T1000 (cell line): Measurements from ENCODE around the gene TBC1D13.
"Not testable (repeated sequence)": the region's sequence is repeated elsewhere in the genome, so short reads cannot be mapped to it uniquely, and the experiment has no call there.

Experiments used
- DNase-seq: peaks from one replicate; lab custom pipeline; 2025; ENCODE audit warnings: mixed read lengths; lab: John Stamatoyannopoulos, UW

The TBC1D13 gene

DNA sequence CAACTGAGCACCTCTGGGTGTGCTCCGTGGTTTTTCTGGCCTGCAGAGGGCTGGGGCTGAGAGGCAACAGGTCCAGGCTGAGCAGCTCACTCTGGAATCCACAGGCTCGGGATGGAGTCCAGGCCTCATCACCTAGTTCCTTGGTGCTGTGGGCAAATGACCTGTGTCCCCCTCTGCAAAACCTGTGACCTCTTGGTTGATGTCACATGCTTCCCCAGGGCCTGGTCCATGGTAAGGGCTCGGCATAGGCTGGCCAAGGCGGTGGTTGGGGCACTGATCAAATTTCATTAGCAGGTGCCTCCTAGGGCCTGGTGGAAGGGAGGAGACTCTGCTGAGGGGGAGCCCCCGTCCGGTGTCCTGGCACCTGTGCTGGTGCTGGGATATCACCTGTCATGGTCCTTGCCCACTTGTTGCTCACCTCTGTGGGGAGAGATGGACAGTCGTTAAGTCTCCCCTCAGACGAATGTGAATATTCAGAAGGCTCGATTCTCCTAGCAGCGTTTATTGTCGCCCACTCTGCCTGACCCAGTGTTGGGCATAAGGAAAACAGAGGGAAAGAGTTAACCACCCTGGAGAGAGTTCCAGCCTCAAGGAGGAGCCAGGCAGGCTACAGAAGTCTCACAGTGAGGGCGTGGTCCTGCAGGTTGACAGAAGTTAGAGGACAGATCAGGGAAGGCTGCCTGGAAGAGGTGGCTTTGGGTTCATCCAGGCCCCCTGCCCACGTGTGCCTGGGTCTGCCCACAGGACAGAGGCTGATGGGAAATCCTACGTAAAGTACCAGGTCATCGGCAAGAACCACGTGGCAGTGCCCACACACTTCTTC, 34.7 kb downstream of the TBC1D13 start:
- no peak for DNase-seq

DNA sequence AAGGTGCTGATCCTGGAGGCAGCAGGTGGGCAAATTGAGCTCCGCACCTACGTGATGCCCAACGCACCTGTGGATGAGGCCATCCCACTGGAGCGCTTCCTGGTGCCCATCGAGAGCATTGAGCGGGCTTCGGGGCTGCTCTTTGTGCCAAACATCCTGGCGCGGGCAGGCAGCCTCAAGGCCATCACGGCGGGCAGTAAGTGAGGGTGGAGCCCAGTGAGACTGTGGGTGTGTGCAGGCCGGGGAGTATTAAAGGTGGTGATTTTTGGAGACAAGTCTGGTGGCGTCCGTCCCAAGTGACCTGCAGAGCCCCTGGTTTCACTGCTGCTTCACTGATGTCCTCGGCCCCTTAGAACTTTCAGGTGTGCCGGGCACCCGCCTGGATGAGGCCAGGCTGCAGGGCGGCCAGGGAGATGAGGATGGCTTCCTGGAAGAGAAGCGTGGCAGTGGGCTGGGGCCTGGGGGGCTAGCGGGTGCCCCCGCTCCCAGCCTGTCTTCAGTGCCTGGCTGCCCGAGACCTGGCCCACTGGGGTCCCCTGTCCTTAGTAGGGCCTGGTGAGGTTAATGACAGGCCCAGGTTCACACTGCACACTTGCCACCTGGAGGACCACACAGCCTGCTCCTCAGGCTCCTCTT, 35.5 kb downstream of the TBC1D13 start:
- DNase-seq: no peak

DNA sequence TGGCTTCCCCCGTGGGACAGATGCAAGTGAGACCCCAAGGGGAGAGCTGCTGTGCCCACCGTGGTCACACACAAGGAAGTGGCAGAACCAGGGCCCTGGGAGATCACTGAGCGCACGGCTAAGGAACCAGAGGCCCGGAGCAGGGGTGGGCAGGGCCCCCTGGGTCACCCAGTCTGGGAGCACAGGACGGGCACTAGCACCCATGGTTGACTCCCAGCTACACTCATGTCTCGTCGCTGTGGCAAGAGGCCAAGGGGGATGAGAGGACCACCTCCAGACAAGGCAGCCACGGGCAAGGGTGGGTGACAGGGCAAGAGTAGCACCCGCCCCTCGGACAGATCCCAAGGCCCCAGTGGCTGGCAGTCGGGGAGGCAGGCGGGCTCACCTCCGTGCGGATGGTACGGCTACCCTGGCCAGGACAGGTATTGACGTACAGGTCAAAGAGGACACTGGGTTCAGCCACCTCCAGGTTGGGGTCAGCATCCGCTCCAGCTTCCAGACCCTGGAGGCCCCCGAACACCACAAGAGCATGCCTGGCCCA, 36.4 kb downstream of the TBC1D13 start:
- DNase-seq: no peak

DNA sequence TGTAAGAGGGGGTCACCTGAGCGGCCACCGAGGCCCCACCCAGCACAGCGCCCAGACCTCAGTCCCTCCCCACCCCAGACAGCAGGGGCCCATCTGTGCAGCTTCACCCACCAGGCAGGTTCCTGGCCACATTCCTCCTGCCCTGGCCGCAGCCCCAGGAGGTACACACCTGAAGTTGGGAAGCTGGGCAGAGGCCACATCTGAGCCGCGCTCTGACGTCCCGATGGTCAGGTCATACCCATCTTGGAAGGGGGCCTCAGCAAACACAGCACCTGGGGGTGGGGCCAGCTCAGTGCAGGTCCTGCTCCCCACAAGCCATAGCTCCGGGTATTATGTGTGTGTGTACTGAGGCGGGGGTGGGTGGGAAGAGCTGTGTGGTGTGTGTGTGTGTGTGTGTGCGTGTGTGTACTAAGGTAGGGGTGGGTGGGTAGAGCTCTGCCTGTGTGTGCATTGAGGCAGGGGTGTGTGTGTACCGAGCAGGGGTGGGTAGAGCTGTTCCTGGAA, 36.9 kb downstream of the TBC1D13 start:
- no peak for DNase-seq

DNA sequence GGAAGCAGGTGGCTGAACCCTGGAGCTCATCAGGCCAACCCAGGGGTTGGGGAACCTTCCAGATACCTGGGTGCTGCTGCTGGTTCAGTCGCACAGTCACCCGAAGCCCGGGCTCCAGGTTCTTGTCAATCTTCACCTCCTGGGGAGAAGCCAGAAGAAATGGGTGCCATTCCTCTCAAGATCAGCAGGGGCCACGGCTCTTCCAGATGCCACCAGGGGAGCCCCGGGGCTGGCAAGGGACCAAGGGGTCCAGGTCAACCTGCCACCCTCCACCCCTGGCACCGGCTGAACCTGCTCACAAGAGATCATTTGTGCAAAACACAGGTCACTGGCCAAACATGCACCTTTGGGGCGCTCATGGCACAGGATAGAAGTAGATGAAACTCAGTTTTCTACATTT, 37.9 kb downstream of the TBC1D13 start:
- no peak for DNase-seq

DNA sequence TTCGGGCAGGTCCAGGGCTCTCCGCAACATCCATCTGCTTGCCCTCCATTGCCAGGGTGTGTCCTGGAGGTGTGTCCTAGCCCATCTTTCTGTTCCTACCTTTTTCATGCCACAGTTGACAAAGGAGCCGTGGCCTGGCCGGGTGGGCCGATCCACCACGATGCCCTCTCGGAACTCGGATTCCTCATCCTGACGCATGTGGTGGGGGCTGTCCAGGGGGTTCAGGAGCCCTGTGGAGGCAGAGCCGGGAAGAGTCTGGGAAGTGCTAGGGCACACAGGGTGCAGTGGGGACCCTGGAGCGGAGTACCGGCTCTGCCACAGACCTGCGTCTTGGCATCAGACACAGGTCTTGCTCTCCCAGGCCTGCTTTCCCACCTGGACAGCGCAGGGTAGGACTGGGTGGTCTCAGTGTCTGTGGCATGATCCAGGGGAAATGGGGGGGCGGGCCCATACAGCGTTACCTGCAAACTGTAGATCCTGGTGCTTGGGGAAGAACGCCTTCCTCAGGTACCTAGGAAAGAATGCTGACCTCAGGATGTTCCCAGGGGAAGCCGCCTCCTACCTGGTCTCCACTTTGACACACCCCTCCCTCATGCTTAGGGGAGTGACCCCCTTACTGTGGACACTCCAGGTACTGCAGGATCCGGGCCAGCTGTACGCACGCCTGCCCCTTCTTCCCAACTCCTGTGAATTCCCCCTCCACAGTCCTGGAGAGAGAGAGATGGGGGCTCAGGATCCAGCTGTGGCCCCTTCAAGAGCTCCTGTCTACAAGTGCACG, 39.1 kb downstream of the TBC1D13 start:
- no peak for DNase-seq

DNA sequence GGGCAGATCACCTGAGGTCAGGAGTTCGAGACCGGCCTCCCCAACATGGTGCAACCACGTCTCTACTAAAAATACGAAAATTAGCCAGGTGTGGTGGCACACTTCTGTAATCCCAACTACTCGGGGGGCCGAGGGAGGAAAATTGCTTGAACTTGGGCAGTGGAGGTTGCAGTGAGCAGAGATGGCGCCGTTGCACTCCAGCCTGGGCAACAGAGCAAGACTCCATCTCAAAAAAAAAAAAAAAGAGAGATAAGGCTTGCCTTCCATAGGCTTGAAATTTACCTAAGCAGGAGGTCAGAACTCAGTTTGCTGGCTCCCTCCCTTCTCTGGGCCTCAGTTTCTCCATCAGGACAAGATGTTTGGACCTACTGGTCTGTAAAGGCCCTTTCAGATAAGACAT, 41.2 kb downstream of the TBC1D13 start:
- DNase-seq: no peak

DNA sequence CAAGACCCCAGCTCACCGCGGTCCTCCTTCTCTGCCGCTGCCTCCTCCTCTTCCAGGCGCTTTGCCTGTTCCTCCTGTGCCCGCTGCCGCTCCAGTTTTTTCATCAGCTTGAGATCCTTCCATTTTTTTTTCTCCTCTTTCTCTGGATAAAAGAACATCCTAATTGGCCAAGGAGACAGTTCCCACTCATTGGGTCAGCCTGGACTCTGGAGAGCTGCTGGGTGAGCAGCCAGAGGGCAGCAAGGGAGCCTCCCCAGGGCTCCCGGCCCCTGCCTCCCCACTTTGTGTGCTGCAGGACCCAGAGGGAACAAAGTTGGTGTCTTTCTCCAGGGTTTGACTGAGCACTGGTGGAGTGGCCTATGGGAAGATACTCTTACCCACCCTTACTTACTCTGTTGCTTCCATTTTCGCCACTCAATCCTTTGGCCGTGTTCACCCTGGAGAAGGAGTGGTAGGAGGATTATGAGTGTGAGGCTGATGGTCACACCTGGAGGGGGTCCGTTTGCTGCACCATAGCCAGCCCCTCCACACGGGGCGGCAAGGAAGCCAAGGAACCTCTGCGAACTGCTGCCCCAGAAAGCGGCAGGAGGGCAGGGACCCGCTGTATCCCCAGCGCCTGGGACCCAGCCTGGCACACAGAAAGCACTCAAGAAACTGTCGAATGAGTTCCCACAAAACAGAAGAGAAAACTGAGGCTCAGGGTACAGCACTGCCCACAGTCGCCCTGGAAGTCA, 41.8 kb downstream of the TBC1D13 start:
- DNase-seq: no peak

DNA sequence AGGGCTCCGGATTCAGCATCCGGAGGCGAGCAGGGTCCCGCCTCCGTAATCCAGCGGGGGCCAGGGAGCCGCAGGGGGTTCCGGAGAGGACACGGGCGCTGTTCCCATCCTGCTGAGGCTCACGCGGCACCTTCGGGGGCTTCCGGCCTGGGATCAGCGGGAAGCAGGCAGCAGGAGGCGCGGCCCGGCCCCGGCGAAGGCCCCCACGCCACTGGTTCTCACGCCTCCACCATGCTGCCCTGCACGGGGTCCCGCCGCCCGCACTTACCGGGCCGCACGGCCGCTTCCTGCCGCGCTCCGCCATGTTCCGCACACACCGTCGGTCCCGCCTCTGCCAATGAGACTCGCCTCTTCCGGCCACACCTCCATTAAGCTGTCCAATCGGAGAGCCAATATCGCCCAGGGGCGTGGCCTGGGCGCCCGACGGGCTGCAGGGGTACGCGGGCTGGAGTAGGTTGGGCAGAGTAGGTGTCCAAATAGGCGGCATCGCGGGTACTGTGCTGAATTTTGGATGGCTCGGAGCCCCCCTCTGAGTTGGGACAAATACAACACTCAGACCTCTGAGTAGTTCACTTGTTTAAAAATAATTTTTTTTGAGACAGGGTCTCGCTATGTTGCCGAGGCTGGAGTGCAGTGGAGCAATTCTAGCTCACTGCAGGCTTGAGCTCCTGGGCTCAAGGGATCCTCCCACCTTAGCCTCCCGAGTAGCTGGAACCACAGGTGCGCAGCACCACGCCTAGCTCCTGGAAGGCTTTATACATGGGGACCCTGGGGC, 42.6 kb downstream of the TBC1D13 start, which contains the start of gene SPOUT1:
Gene SPOUT1, minus strand, starts transcription at position 318 of the 775 bp plus-strand sequence. Its CDS starts 14 bp downstream, at position 304.
- peak; percentile 87 for DNase-seq

DNA sequence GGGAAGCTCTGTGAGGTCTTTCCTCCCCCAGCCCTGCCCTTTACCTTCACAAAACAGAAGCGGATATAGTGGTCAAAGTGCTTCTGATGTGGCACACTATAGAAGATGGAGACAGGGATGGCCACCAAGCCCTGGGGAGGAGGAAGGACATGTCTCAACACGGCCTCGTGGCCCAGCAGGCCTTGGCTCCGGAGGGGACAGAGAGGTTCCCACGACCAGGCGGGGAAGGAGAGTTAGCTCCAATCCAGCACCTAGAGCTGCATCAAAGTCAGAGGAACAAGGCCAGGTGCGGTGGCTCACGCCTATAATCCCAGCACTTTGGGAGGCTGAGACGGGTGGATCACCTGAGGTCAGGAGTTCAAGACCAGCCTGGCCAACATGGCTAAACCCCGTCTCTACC, 46.6 kb downstream of the TBC1D13 start:
- DNase-seq: no peak

DNA sequence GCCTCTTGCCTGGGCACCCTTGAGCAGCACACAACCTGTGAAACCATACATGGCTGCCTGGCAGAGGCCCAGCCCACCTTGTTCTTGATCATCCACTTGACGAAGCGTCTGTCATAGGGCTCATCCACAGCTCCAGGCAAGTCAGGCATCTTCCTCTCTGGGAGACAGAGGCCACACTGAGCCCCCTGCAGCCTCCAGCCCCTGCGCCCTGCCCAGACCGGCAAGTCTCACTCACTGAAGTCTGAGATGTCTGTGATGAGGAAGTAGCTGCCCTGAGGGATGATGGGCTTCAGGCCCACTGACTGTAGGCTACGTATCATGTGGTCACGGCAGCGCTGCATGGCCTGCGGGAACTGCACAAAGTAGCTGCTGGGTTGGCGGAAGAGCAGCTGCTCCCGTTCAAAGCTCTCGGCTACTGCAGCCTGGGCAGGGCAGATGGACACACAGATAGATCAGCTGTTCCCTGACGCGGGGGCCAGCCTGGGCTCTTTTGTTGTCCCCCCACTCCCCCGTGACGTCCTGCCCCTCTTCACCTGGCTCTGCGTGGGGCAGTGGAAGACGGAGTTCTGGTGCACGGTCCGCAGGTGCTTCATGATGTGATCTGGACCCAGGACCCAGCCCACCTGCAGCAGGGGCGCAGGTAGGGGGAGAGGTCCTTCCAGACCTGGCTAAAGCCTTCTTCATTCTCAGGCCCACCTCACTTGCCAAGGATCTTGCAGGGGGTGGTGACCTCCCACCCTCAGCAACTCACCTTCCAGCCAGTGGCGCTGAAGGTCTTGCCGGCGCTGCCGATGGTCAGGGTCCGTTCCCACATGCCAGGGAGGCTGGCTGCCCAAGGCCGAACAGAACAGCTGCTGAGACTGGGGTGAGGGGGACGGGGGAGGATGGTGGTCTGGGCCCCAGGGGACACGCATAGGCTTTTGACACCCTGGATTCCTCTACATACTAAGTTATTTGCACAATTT, 48.5 kb downstream of the TBC1D13 start:
- no peak for DNase-seq

DNA sequence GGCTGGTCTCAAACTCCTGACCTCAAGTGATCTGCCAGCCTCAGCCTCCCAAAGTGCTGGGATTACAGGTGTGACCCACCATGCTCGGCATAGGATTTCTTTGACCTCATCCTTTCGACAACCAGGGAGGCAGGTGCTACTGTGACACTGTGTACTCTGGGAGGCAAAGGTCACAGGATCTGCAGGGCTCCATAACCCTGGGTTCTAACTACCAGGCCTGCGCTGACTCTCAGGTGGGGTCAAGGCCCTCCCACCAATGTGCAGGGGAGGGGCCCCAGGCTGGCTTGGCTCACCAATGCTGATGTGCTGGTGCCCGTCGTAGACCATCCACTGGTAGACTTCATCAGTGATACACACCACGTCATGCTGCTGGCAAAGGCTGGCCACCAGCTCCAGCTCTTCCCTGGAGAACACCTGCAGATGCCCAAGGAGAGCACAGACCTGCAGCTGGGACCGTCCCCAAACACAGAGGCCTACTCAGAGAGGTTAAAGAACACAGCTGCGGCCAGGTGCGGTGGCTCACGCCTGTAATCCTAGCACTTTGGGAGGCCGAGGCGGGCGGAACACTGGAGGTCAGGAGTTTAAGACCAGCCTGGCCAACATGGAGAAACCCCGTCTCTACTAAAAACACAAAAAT, 49.6 kb downstream of the TBC1D13 start:
- DNase-seq: no peak

DNA sequence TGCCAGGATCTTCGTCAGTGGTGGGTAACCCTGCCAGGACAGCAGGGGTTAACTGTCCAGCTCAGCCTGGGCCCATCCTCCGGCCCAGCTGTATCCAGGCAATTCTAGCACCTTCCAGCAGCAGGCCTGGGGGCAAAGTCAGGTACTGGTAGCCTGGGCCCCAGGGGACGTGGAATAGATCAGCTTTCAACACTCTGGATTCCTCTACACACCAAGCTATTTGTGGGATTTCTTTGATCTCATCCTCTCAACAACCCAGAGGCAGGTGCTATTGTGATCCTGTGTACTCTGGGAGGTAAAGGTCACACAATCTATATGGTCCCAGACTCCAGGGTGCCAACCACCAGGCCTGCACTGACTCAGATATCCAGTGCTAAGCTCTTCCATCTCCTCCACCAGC, 51.3 kb downstream of the TBC1D13 start:
- no peak for DNase-seq

DNA sequence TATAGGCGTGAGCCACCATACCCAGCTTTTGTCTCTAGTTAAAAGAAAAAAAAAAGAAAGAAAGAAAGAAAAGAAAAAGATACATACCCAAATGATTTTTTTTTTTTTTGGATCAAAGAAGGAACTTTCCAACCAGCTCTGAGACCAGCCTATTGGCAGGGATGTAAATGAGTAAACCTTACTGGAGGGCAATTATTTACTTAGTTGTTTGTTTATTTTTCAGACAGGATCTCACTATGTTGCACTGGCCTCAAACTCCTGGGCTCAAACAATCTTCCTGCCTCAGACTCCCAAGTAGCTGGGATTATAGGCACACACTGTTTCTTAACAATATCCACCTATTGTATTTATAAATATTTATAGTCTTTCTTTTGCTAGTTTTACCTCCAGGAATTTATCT, 53.5 kb downstream of the TBC1D13 start:
- DNase-seq: no peak

DNA sequence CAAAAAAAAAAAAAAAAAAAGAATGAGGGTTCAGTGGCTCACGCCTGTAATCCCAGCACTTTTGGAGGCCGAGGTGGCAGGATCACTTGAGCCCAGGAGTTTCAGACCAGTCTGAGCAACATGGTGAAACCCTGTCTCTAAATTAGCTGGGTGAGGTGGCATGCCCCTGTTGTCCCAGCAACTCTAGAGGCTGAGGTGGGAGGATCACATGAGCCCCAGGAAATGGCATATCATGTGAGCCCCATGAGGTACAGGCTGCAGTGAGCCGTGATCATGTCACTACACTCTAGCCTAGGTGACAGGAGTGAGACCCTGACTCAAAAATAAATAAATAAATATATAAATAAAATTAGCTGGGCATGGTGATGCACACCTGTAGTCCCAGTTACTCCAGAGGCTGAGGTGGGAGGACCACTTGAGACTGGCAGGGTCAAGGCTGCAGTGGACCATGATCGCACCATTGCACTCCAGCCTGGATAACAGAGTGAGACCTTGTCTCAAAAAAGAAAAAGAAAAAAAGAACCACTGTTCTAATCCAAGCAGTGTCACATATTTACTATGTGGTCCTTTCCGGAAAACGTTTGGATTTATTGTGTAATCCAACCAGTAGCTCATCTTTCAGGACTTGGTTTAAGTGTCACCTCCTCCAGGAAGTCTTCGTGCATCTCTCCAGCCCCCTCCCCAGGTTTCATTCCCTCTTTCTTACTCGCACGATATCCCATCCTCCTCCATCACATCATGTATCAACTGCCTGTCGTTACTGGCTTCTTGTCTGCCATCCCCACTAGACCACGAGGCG, 54.8 kb downstream of the TBC1D13 start:
- no peak for DNase-seq

DNA sequence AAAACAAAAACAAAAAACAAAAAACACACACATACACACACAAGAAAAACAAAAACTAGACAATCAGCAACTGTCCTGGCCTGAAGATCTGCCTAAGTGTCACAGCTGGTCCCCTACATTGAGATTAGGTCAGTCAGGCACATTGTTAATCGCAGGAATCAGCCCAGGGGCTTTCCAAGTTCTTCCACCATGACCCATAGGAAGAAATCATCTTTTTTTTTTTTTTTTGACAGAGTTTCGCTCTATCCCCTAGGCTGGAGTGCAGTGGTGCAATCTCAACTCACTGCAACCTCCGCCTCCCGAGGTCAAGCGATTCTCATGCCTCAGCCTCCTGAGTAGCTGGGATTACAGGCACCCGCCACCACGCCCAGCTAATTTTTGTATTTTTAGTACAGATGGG, 56.1 kb downstream of the TBC1D13 start:
- not testable (repeated sequence) for DNase-seq

DNA sequence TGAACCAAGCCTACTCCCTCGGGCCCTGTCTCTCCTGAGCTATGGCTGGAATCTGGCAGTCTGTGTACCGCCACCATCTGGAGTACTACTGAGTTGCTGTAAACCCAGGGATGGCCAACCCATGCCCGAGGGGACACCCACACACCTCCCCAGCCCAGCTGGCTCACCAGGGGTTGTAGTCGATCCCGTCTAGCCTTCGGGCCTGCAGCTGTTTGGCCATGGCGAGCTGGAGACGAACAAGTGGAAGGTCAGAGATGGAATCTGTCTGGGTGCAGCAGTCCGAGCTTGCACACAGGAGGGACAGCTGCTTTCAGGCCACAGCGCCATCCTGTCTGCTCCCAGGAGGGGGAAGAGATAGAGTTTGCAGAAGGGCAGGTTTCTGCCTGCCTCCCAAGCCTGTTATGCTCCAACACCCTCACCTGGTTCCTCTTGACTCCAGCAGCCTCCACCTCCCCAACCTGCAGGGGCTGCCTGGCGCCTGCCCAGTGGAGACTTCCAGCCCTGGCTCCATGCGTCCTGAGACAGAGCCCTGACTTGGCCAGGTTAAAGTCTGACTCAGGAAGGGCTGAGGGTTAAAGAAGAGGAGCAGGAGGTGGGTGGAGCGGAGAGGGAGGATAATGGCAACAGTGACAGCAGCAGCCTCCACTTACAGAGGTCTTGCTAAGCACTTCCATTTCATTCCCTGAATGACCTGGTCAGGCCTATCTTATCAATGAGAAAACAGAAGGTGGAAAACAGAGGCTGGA, 58.3 kb downstream of the TBC1D13 start:
- no peak for DNase-seq

DNA sequence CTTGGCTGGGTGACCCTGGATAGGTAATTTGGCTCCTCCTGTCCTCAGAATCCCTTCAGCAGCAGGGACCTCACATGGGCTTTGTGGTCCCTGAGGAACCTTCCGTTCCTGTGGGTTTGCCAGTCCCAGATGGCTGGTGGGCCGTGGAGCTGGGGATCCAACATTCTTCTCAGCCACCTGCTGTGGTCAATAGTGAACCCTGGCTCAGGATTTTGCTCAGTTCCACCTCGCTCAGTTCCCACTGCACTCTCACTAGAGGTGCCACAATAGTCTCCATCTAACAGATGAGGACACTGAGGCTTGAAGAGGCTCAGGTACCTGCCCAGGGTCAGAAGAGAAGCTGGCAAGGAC, 59.6 kb downstream of the TBC1D13 start:
- no peak for DNase-seq
